Spinal cord (tissue), 10 donors: ENCODE data around the gene NOL4L. TPM values are rescaled to one million over a fixed set of nuclear protein-coding genes. Genes with fewer than 3 reads are reported as not detected.

Experiments
- DNase-seq, 6 donors: peaks; one replicate each; pipeline versions ENCODE4 v3.0.0 to v3.0.0-alpha.2; 2013 to 2015; ENCODE audit warnings: low spot score in 6 of 6, low read depth in 4 of 6
- H3K27ac ChIP-seq: one replicate; pipeline ENCODE4 v1.5.1; 2013; ENCODE audit warnings: low read depth, low read length, control low read depth
- H3K27me3 ChIP-seq: one replicate; pipeline ENCODE4 v1.6.1; 2013; ENCODE audit warnings: low read length; ENCODE audit not compliant: control insufficient read depth, insufficient read depth
- H3K36me3 ChIP-seq: one replicate; pipeline ENCODE4 v1.6.1; 2013; ENCODE audit warnings: low read length; ENCODE audit not compliant: control insufficient read depth, insufficient read depth
- H3K4me1 ChIP-seq: one replicate; pipeline ENCODE4 v1.6.1; 2013; ENCODE audit warnings: low read length; ENCODE audit not compliant: control insufficient read depth, insufficient read depth
- H3K4me3 ChIP-seq: one replicate; pipeline ENCODE4 v1.5.1; 2013; ENCODE audit warnings: low read depth, low read length, control low read depth
- H3K9me3 ChIP-seq: one replicate; pipeline ENCODE4 v1.6.1; 2013; ENCODE audit warnings: low read length; ENCODE audit not compliant: control insufficient read depth, insufficient read depth
- WGBS: methylation state at CpG from one replicate; pipeline ENCODE4 v1.1.5; 2013; ENCODE audit warnings: missing lambda C conversion rate; ENCODE audit not compliant: insufficient coverage; 5-methylcytosine and 5-hydroxymethylcytosine counted together
- polyA plus RNA-seq, 2 donors: library from polyadenylated mRNA; unstranded; fragments of 120-200 nt; gene quantifications; one replicate each; pipeline ENCODE4 v1.2.1, GENCODE V29; 2013; ENCODE audit not compliant: insufficient read length in 2 of 2
- total RNA-seq, 2 donors: library from RNA; depleted of rRNA in 1 of 2; stranded (reverse); fragments of 120-200 nt in 1 of 2; fragments of >200 nt in 1 of 2; gene quantifications; one replicate each; pipeline versions ENCODE4 v1.2.3 to v1.2.4, GENCODE V29; 2013 to 2014
- donor health status: healthy.

NOL4L gene
- total and polyA plus RNA-seq, 4 donors, result 13.3 to 67.6 (median 44.5) TPM

DNA sequence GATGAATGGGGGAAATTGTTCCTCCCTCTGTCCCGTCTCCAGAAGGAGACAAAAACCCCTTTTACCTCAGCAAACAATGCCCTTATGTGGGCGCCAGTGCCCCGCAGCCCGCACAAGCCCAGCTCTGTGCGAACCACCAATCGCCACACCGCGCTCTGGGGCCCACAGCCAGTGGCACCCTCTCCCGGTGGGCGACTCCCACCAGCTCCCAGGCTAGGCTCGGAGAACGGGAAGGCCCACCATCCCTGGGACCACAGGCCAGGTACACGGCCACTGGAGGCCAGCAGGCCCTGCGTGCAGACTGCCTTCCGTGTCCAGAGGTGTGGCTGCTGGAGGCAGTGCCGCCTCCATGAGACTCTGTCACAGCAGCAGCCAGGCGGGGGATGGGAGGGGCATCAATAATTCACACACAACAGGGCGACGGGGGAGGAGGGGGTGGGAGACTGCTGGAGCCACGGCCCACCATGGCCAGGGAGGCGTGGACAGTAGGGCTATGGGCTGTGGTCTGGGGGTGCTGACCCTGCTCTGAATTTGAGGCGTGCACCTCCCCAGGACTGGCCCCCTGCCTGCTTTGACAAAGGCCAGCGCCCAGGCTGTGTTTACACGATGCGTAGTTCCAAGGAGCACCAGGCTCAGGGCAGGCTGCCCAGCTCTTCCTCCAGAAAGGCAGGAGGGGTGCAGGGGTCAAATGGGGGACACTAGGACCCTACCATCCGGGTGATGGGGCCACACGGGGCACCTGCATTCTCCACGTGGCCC lies 121.3 kb downstream of the NOL4L start:
- H3K27me3 ChIP-seq, result no peaks in the 10 kb centered on the region
- peaks cover 75% of the 10 kb centered on the region for H3K36me3 ChIP-seq
- peak in 2 of 6 donors; percentile 78 to 83 for DNase-seq
- H3K4me3 ChIP-seq, result no peak overlapping the region
- H3K9me3 ChIP-seq, result no peaks in the 10 kb centered on the region
- peak overlapping the region; percentile 92 for H3K27ac ChIP-seq
- peaks cover 87% of the 10 kb centered on the region for H3K4me1 ChIP-seq
- WGBS, result 22% methylated on average over 26 of the region's 28 CpGs

- Histone ChIP-seq H3K9me3 (no peaks in the 10 kb centered on the region), H3K27me3 (no peaks in the 10 kb centered on the region), H3K27ac (peak overlapping the region; percentile 92), H3K4me1 (peaks cover 87% of the 10 kb centered on the region), H3K36me3 (peaks cover 76% of the 10 kb centered on the region), H3K4me3 (no peak overlapping the region)
- 37% methylated on average over 10 of the region's 15 CpGs for WGBS
- no peak for DNase-seq
Observed at GRCh38 chr20:32462900-32463641, 122.1 kb downstream of the NOL4L start.

DNA sequence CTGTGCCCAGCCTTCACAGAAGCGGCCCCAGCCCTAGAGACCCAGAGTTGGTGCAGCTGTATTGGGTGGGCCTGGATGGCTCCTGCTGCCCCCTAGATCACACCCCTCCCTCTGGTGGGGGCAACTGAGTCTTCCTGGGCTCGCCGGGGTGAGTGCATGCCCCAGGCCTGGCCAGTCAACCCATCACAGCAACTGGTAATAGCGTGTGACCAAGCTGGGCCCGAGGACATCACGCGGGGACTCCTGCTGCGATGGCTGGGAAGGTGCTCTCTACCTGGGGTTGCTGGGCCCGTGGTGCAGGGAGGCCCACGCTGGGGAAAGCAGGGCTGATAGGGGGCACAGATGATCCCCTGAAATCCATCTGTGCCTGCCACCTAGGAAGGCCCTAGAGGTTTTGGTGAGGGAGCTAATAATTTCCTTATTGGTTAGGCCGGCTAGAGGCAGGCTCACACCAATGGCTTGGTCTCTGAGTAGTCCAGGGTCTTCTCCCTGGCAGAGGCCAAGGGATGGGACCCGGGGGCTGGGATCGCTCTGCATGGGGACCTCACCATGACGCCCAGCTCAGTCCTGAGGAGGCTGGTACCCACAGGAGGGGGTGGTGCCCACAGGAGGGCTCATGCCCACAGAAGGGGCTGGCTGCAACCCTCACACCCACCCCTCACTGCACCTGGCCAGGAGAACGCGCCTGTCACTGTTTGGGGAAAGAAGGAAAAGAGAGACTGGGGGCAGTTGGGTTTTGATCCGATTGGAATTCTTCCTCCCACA lies 123.1 kb downstream of the NOL4L start:
- H3K9me3 ChIP-seq, result no peaks in the 10 kb centered on the region
- 93% methylated on average over 11 of the region's 17 CpGs for WGBS
- H3K4me1 ChIP-seq, result peaks cover 87% of the 10 kb centered on the region
- H3K27ac ChIP-seq, result peak overlapping the region; percentile 92
- no peaks in the 10 kb centered on the region for H3K27me3 ChIP-seq
- H3K36me3 ChIP-seq, result peaks cover 66% of the 10 kb centered on the region
- H3K4me3 ChIP-seq, result no peak overlapping the region
- DNase-seq, result no peak

DNA sequence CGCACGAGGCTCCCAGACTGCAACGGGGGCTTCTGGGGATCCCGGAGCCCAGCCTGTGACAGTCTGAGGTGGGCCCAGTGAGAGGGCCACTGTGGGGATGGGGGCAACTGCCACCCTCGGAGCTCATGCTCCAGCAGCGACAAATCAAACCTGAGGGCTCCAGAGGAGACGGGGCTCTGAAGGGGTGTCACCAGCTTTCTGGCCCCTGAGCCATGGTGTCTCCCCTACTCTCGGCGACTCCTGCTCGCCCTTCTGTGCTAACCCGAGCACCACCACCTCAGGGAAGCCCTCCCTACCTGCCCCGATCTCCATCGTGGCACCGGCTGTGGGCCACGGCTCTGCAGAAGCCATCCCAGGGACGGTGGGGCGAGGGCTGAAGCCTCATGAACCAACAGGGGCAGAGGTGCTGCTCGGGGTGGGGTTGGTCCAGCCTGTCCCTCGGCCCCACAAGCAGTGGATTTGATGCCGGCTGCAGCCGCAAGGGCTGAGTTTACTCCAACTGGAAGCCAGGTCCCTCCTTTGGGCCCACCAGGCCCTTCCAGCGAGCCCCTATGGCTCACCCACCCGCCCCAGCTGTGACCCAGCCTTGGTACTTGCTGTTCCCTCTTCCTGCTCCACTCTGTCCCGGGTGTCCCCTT lies 124.3 kb downstream of the NOL4L start:
- DNase-seq, result no peak
- no peaks in the 10 kb centered on the region for H3K27me3 ChIP-seq
- H3K36me3 ChIP-seq, result peaks cover 67% of the 10 kb centered on the region
- no peak overlapping the region for H3K4me3 ChIP-seq
- peaks cover 87% of the 10 kb centered on the region for H3K4me1 ChIP-seq
- H3K9me3 ChIP-seq, result no peaks in the 10 kb centered on the region
- 92% methylated on average over 18 of the region's 24 CpGs for WGBS
- no peak overlapping the region for H3K27ac ChIP-seq

GRCh38 chr20:32460231-32460630 lies 124.9 kb downstream of the NOL4L start:
- Histone ChIP-seq H3K4me3 (no peak overlapping the region), H3K27me3 (no peaks in the 10 kb centered on the region), H3K9me3 (no peaks in the 10 kb centered on the region), H3K27ac (no peak overlapping the region), H3K4me1 (peaks cover 87% of the 10 kb centered on the region), H3K36me3 (peaks cover 67% of the 10 kb centered on the region)
- WGBS, result 81% methylated on average over 10 of the region's 15 CpGs
- no peak for DNase-seq

GRCh38 chr20:32458837-32459220 lies 126.3 kb downstream of the NOL4L start:
- WGBS, result 91% methylated on average over 12 of the region's 12 CpGs
- H3K27ac ChIP-seq, result no peak overlapping the region
- peaks cover 73% of the 10 kb centered on the region for H3K4me1 ChIP-seq

DNA sequence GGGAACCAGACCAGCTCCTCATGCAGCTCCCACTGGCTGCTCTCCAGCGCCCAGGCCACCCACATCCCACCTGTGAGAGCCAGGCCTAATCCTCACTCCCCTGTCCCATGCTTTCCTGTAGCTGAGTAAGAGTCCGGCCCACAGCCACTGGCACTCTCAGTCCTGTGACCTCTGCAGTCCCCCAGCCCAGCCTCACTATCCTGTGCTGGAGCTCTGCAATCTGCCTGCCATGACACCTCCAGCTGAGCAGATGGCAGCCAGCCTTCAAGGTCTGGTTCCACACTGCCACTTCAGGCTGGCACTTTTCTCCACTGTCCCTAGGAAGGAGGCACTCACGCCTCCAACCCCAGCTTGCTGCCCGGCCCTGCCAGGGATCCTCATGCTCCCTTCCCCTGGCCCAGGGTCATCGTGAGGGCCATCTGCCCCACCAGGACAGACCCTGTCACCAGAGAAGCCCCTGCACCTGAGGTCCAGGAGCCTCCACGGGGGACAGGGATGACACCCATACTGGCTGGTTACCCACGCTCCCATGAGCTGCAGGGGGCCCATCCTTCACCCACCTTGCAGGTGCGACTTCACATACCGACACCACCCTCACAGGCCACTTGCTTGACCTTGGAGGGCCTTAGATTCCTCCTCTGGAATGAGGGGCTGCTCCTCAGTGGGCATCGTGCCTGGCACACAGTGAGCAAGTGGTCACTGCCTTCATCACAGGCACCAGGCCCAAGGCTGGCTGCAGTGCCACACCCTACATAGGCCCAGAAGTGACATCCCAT lies 126.9 kb downstream of the NOL4L start:
- peak overlapping the region; percentile 16 for H3K27ac ChIP-seq
- no peak for DNase-seq
- H3K4me1 ChIP-seq, result peaks cover 67% of the 10 kb centered on the region
- no peaks in the 10 kb centered on the region for H3K27me3 ChIP-seq
- no peaks in the 10 kb centered on the region for H3K9me3 ChIP-seq
- no peak overlapping the region for H3K4me3 ChIP-seq
- H3K36me3 ChIP-seq, result peaks cover 72% of the 10 kb centered on the region
- WGBS, result 78% methylated on average over 10 of the region's 10 CpGs

More at GRCh38 chr20:32458837-32459220, 126.3 kb downstream of the NOL4L start:
- H3K9me3 ChIP-seq, result no peaks in the 10 kb centered on the region
- peaks cover 71% of the 10 kb centered on the region for H3K36me3 ChIP-seq
- no peak overlapping the region for H3K4me3 ChIP-seq
- H3K27me3 ChIP-seq, result no peaks in the 10 kb centered on the region
- no peak for DNase-seq

DNA sequence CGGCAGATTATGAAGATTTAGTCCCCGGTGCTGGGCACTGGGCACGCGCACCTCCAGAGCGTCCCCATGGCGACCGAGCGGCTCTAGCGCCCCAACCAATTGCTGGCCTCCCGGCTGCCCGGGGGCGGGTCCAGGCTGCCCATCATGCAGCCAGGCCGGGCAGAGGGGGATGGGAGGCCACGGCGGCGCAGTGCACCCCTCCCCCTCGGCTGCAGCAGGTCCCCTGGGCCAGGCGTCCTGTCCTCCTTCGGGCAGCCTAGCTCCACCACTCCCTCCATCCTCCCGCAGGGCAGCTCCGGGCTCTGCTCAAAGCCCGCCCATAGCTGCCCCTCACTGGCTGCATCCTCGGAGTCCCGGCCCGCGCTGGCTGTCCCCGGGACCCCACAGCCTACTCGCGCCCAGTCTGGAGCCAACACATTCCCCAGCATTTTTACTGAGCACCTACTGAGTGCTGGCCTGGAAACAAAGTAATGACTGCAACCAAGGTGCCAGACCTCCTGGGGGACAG lies 127.6 kb downstream of the NOL4L start:
- H3K9me3 ChIP-seq, result no peaks in the 10 kb centered on the region
- peak overlapping the region; percentile 31 for H3K4me3 ChIP-seq
- no peaks in the 10 kb centered on the region for H3K27me3 ChIP-seq
- peaks cover 74% of the 10 kb centered on the region for H3K36me3 ChIP-seq
- WGBS, result 6% methylated on average over 26 of the region's 29 CpGs
- H3K4me1 ChIP-seq, result peaks cover 60% of the 10 kb centered on the region
- peak in 4 of 6 donors; percentile 40 to 89 (median 78) for DNase-seq
- peak overlapping the region; percentile 16 for H3K27ac ChIP-seq
